Measurements from ENCODE around the gene MZT2B.
A peak's percentile ranks its signal among the peaks of the same experiment; 100 is the strongest.
"Not testable (repeated sequence)": the region's sequence is repeated elsewhere in the genome, so short reads cannot be mapped to it uniquely, and the experiment has no call there.

The MZT2B gene

GRCh38 chr2:130181880-130182682 lies at the start of gene MZT2B:
Gene MZT2B, plus strand, starts transcription at chr2:130182262. Its CDS starts 21 bp downstream, at chr2:130182283.
- H3K27me3 Mint-ChIP-seq, H3K9me3 Mint-ChIP-seq: not testable (repeated sequence)
- Mint-ChIP-seq H3K27ac (ENCODE audit: low read depth) (peak within 1 kb of the TSS; percentile 85), H3K36me3 (ENCODE audit: insufficient read depth) (peaks cover 20% of the 10 kb centered on the region), H3K4me3 (peak within 1 kb of the TSS; percentile 87), H3K4me1 (peaks cover 25% of the 10 kb centered on the region)
- ATAC-seq (replicated peaks; ENCODE audit: extremely low read depth, poor library complexity, severe bottlenecking): peak; percentile 86
- peak; percentile 85 to 86 for DNase-seq (ENCODE audit: low spot score in 2 of 2)

GRCh38 chr2:130135692-130136541 lies 46.1 kb upstream of the MZT2B start:
- no peak overlapping the region for H3K27ac Mint-ChIP-seq (ENCODE audit: low read depth)
- ATAC-seq (replicated peaks; ENCODE audit: extremely low read depth, poor library complexity, severe bottlenecking) (no peak), DNase-seq (ENCODE audit: low spot score in 2 of 2) (no peak)
- no peaks in the 10 kb centered on the region for H3K9me3 Mint-ChIP-seq
- H3K4me3 Mint-ChIP-seq: no peak overlapping the region
- H3K4me1 Mint-ChIP-seq: no peaks in the 10 kb centered on the region
- H3K36me3 Mint-ChIP-seq (ENCODE audit: insufficient read depth): no peaks in the 10 kb centered on the region
- H3K27me3 Mint-ChIP-seq: no peaks in the 10 kb centered on the region

- not testable (repeated sequence) for ATAC-seq (replicated peaks; ENCODE audit: extremely low read depth, poor library complexity, severe bottlenecking); H3K27ac Mint-ChIP-seq (ENCODE audit: low read depth); H3K4me1 Mint-ChIP-seq; DNase-seq (ENCODE audit: low spot score in 2 of 2); H3K36me3 Mint-ChIP-seq (ENCODE audit: insufficient read depth); H3K9me3 Mint-ChIP-seq; H3K4me3 Mint-ChIP-seq; H3K27me3 Mint-ChIP-seq
Measured at GRCh38 chr2:130136546-130136945, 45.5 kb upstream of the MZT2B start.

GRCh38 chr2:130137118-130137517 lies 44.9 kb upstream of the MZT2B start:
- H3K27ac Mint-ChIP-seq (ENCODE audit: low read depth); ATAC-seq (replicated peaks; ENCODE audit: extremely low read depth, poor library complexity, severe bottlenecking): not testable (repeated sequence)

GRCh38 chr2:130138326-130138725 lies 43.7 kb upstream of the MZT2B start:
- H3K4me1 Mint-ChIP-seq; ATAC-seq (replicated peaks; ENCODE audit: extremely low read depth, poor library complexity, severe bottlenecking); DNase-seq (ENCODE audit: low spot score in 2 of 2): not testable (repeated sequence)

More at GRCh38 chr2:130137118-130137517, 44.9 kb upstream of the MZT2B start:
- not testable (repeated sequence) for H3K4me3 Mint-ChIP-seq; H3K27me3 Mint-ChIP-seq; H3K36me3 Mint-ChIP-seq (ENCODE audit: insufficient read depth); H3K4me1 Mint-ChIP-seq; H3K9me3 Mint-ChIP-seq; DNase-seq (ENCODE audit: low spot score in 2 of 2)

GRCh38 chr2:130138841-130139251 lies 43.2 kb upstream of the MZT2B start:
- not testable (repeated sequence) for H3K27ac Mint-ChIP-seq (ENCODE audit: low read depth); H3K4me3 Mint-ChIP-seq; H3K4me1 Mint-ChIP-seq; H3K36me3 Mint-ChIP-seq (ENCODE audit: insufficient read depth); H3K9me3 Mint-ChIP-seq; H3K27me3 Mint-ChIP-seq; ATAC-seq (replicated peaks; ENCODE audit: extremely low read depth, poor library complexity, severe bottlenecking); DNase-seq (ENCODE audit: low spot score in 2 of 2)

More at GRCh38 chr2:130138326-130138725, 43.7 kb upstream of the MZT2B start:
- not testable (repeated sequence) for H3K27me3 Mint-ChIP-seq; H3K27ac Mint-ChIP-seq (ENCODE audit: low read depth); H3K9me3 Mint-ChIP-seq; H3K36me3 Mint-ChIP-seq (ENCODE audit: insufficient read depth); H3K4me3 Mint-ChIP-seq

- H3K4me1 Mint-ChIP-seq; H3K36me3 Mint-ChIP-seq (ENCODE audit: insufficient read depth); H3K27me3 Mint-ChIP-seq; H3K27ac Mint-ChIP-seq (ENCODE audit: low read depth); ATAC-seq (replicated peaks; ENCODE audit: extremely low read depth, poor library complexity, severe bottlenecking); DNase-seq (ENCODE audit: low spot score in 2 of 2); H3K4me3 Mint-ChIP-seq; H3K9me3 Mint-ChIP-seq: not testable (repeated sequence)
Measured at GRCh38 chr2:130139331-130140280, 42.5 kb upstream of the MZT2B start.

GRCh38 chr2:130140516-130140915 lies 41.5 kb upstream of the MZT2B start:
- not testable (repeated sequence) for H3K27me3 Mint-ChIP-seq; H3K9me3 Mint-ChIP-seq; DNase-seq (ENCODE audit: low spot score in 2 of 2); H3K4me3 Mint-ChIP-seq; ATAC-seq (replicated peaks; ENCODE audit: extremely low read depth, poor library complexity, severe bottlenecking); H3K36me3 Mint-ChIP-seq (ENCODE audit: insufficient read depth); H3K27ac Mint-ChIP-seq (ENCODE audit: low read depth); H3K4me1 Mint-ChIP-seq

GRCh38 chr2:130141002-130141401 lies 41.1 kb upstream of the MZT2B start:
- not testable (repeated sequence) for ATAC-seq (replicated peaks; ENCODE audit: extremely low read depth, poor library complexity, severe bottlenecking); H3K9me3 Mint-ChIP-seq; H3K36me3 Mint-ChIP-seq (ENCODE audit: insufficient read depth); H3K4me1 Mint-ChIP-seq; H3K27me3 Mint-ChIP-seq; H3K27ac Mint-ChIP-seq (ENCODE audit: low read depth); H3K4me3 Mint-ChIP-seq
- peak in 1 of 2 donors; percentile 7 for DNase-seq (ENCODE audit: low spot score in 2 of 2)

- not testable (repeated sequence) for ATAC-seq (replicated peaks; ENCODE audit: extremely low read depth, poor library complexity, severe bottlenecking); H3K27me3 Mint-ChIP-seq; H3K36me3 Mint-ChIP-seq (ENCODE audit: insufficient read depth); H3K9me3 Mint-ChIP-seq; H3K4me1 Mint-ChIP-seq; H3K4me3 Mint-ChIP-seq; H3K27ac Mint-ChIP-seq (ENCODE audit: low read depth)
- peak in 1 of 2 donors; percentile 6 for DNase-seq (ENCODE audit: low spot score in 2 of 2)
Measured at GRCh38 chr2:130141645-130142370, 40.3 kb upstream of the MZT2B start.

GRCh38 chr2:130142396-130143265 lies 39.4 kb upstream of the MZT2B start:
- not testable (repeated sequence) for H3K4me1 Mint-ChIP-seq, H3K9me3 Mint-ChIP-seq
- H3K4me3 Mint-ChIP-seq: peak overlapping the region; percentile 70

More at GRCh38 chr2:130142396-130143265, 39.4 kb upstream of the MZT2B start:
- not testable (repeated sequence) for H3K36me3 Mint-ChIP-seq (ENCODE audit: insufficient read depth); H3K27ac Mint-ChIP-seq (ENCODE audit: low read depth); H3K27me3 Mint-ChIP-seq; ATAC-seq (replicated peaks; ENCODE audit: extremely low read depth, poor library complexity, severe bottlenecking)
- DNase-seq (ENCODE audit: low spot score in 2 of 2): peak in 1 of 2 donors; percentile 8
